NT2/D1 (cell line): ENCODE data around the gene FAM120AOS.

Experiments used
- DNase-seq: peaks from one replicate; pipeline ENCODE4 v3.0.0-alpha.2; 2011; ENCODE audit warnings: low read depth, low spot score
- H3K27me3 ChIP-seq: 2 replicates; pipeline ENCODE4 v1.6.0; 2011; ENCODE audit warnings: mild to moderate bottlenecking; ENCODE audit not compliant: insufficient read length, insufficient read depth
- H3K36me3 ChIP-seq: 2 replicates; pipeline ENCODE4 v1.6.1; 2011; ENCODE audit warnings: mild to moderate bottlenecking, low read length, mixed read lengths; ENCODE audit not compliant: insufficient read depth, insufficient read length
- H3K4me1 ChIP-seq: 2 replicates; pipeline ENCODE4 v1.5.1; 2011; ENCODE audit not compliant: insufficient read depth, insufficient read length
- H3K4me3 ChIP-seq: 2 replicates; pipeline ENCODE4 v1.5.1; 2011; ENCODE audit warnings: low read depth; ENCODE audit not compliant: insufficient read length
- H3K9ac ChIP-seq: 2 replicates; pipeline ENCODE4 v1.6.0; 2011; ENCODE audit warnings: low read depth; ENCODE audit not compliant: insufficient read length
- H3K9me3 ChIP-seq: 2 replicates; pipeline ENCODE4 v1.5.1; 2011; ENCODE audit warnings: mild to moderate bottlenecking, low read length; ENCODE audit not compliant: insufficient read depth
- SUZ12 ChIP-seq: IDR thresholded peaks from 2 replicates; pipeline ENCODE4 v1.6.1; 2011; ENCODE audit not compliant: insufficient read length, insufficient read depth; ENCODE audit errors: extremely low read depth
- YY1 ChIP-seq: IDR thresholded peaks from 2 replicates; pipeline ENCODE4 v1.6.1; 2011; ENCODE audit not compliant: insufficient read length, insufficient read depth
- ZNF274 ChIP-seq: IDR thresholded peaks from 2 replicates; pipeline ENCODE4 v1.6.1; 2011; ENCODE audit warnings: mild to moderate bottlenecking, low read depth, low read length

The FAM120AOS gene

GRCh38 chr9:93427655-93428379 is 25.6 kb downstream of the FAM120AOS start:
- Histone ChIP-seq H3K4me3 (no peak overlapping the region), H3K27me3 (no peaks in the 10 kb centered on the region), H3K9ac (no peak overlapping the region), H3K4me1 (no peaks in the 10 kb centered on the region), H3K36me3 (no peaks in the 10 kb centered on the region), H3K9me3 (peaks cover 5% of the 10 kb centered on the region)
- TF ChIP-seq SUZ12 (no peak), YY1 (no peak), ZNF274 (no peak)
- DNase-seq: no peak

- Histone ChIP-seq H3K4me3 (no peak overlapping the region), H3K27me3 (no peaks in the 10 kb centered on the region), H3K36me3 (no peaks in the 10 kb centered on the region), H3K9me3 (peaks cover 5% of the 10 kb centered on the region), H3K4me1 (no peaks in the 10 kb centered on the region), H3K9ac (no peak overlapping the region)
- DNase-seq: no peak
- TF ChIP-seq ZNF274 (no peak), SUZ12 (no peak), YY1 (no peak)
Observed at GRCh38 chr9:93422977-93423616, 30.3 kb downstream of the FAM120AOS start.

DNA sequence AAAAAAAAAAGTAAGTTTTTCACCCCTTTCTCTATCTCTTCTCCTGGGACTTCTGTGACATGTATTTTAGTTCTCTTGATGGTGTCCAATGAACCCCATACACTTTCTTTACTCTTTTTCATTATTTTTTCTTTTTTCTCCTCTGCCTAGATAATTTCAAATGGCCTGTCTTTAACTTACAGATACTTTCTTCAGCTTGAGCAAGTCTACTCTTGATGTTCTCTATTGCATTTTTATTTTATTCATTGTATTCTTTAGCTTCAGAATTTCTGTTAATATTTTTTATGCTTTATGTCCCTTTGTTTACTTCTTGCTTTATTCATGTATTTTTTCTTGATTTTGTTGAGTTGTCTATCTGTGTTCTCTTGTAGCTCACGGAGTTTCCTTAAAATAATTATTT is 34.4 kb downstream of the FAM120AOS start:
- no peaks in the 10 kb centered on the region; the same call in 1 of the 2 replicates for H3K9me3 ChIP-seq
- no peak overlapping the region for H3K4me3 ChIP-seq
- H3K9ac ChIP-seq: no peak overlapping the region
- no peak for DNase-seq
- H3K4me1 ChIP-seq: no peaks in the 10 kb centered on the region
- TF ChIP-seq YY1: no peak
- TF ChIP-seq SUZ12: no peak
- no peak for TF ChIP-seq ZNF274
- no peaks in the 10 kb centered on the region for H3K36me3 ChIP-seq
- no peaks in the 10 kb centered on the region for H3K27me3 ChIP-seq

DNA sequence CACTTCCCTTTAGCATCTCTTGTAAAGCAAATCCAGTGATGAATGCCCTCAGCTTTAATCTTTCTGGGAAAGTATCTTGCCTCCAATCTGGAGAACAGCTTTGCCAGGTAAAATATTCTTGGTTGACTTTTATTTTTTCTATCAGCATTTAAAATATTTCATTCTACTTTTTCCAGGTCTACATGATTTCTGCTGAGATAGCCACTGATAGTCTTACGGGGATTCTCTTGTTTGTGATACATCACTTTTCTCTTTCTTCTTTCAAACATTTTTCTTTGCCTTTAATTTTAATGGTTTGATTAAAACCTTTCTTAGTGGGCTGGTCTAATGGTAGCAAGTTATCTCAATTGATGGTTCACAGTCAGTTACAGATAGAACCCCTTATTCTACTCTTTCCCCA is 35.8 kb downstream of the FAM120AOS start:
- TF ChIP-seq YY1 (no peak), SUZ12 (no peak), ZNF274 (no peak)
- H3K4me3 ChIP-seq: no peak overlapping the region
- no peaks in the 10 kb centered on the region for H3K4me1 ChIP-seq
- no peaks in the 10 kb centered on the region for H3K36me3 ChIP-seq
- DNase-seq: no peak
- no peak overlapping the region for H3K9ac ChIP-seq
- H3K27me3 ChIP-seq: no peaks in the 10 kb centered on the region
- H3K9me3 ChIP-seq: peaks cover 3% of the 10 kb centered on the region; the same call in 1 of the 2 replicates

GRCh38 chr9:93416530-93417235 is 36.7 kb downstream of the FAM120AOS start:
- Histone ChIP-seq H3K4me1 (no peaks in the 10 kb centered on the region), H3K36me3 (no peaks in the 10 kb centered on the region), H3K27me3 (no peaks in the 10 kb centered on the region), H3K9me3 (peaks cover 3% of the 10 kb centered on the region; the same call in 1 of the 2 replicates), H3K9ac (no peak overlapping the region), H3K4me3 (no peak overlapping the region)
- TF ChIP-seq YY1 (no peak), SUZ12 (no peak), ZNF274 (no peak)
- DNase-seq: no peak

DNA sequence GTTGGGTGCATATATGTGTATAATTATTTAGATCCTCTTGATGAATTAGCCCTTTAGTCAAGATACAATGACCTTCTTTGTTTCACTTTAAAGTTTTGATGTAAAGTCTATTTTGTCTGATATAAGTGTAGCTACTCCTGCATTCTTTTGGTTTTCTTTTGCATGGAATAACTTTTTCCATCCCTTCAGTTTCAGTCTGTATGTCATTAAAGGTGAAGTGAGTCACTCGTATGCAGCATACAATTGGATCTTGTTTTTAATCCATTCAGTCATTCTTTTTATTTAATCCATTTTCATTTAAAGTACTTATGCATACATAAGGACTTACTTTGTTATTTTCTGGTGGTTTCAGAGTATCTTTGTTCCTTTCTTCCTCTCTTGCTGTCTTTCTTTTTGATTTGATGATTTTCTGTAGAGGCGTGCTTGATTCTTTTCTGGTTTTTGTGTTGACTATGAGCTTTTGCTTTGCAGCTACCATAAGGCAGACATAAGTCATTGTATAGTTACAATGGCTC is 38.1 kb downstream of the FAM120AOS start:
- DNase-seq: no peak
- no peaks in the 10 kb centered on the region for H3K27me3 ChIP-seq
- H3K36me3 ChIP-seq: no peaks in the 10 kb centered on the region
- TF ChIP-seq ZNF274 (no peak), YY1 (no peak), SUZ12 (no peak)
- no peak overlapping the region for H3K4me3 ChIP-seq
- H3K9me3 ChIP-seq: peaks cover 3% of the 10 kb centered on the region; the same call in 1 of the 2 replicates
- no peaks in the 10 kb centered on the region for H3K4me1 ChIP-seq
- no peak overlapping the region for H3K9ac ChIP-seq
